Heart right ventricle (tissue), 16 donors: ENCODE measurements around the gene HIVEP3. TPM values are rescaled to one million over a fixed set of nuclear protein-coding genes. Genes with fewer than 3 reads are reported as not detected.

Source experiments
- ATAC-seq, 8 donors: fragments of 200-7000 bp; cut with Tn5 transposase; one replicate each; pipeline ENCODE4 v1.9.1; 2020; ENCODE audit warnings: mild to moderate bottlenecking in 8 of 8, moderate library complexity in 8 of 8, moderate number of reproducible peaks in 1 of 8
- DNase-seq, 2 donors: peaks; one replicate each; pipeline ENCODE4 v3.0.0-alpha.2; 2020
- H3K27ac ChIP-seq, 10 donors: fragments of 200-600 bp; sonication (generic) in 2 of 10; one replicate each; pipeline versions ENCODE4 v1.5.0 to v1.8.0; 2020 to 2022; ENCODE audit warnings: mild to moderate bottlenecking in 3 of 10
- H3K27me3 ChIP-seq, 7 donors: fragments of 200-600 bp; one replicate each; pipeline ENCODE4 v1.8.0; 2021 to 2022; ENCODE audit warnings: mild to moderate bottlenecking in 2 of 7
- H3K36me3 ChIP-seq, 9 donors: fragments of 200-600 bp; sonication (generic) in 1 of 9; one replicate each; pipeline versions ENCODE4 v1.5.0 to v1.8.0; 2020 to 2022; ENCODE audit warnings: mild to moderate bottlenecking in 2 of 9
- H3K4me1 ChIP-seq, 9 donors: fragments of 200-600 bp; sonication (generic) in 1 of 9; one replicate each; pipeline versions ENCODE4 v1.5.0 to v1.8.0; 2020 to 2022; ENCODE audit warnings: mild to moderate bottlenecking in 4 of 9
- H3K4me3 ChIP-seq, 10 donors: fragments of 200-600 bp; sonication (generic) in 2 of 10; one replicate each; pipeline versions ENCODE4 v1.5.0 to v1.8.0; 2020 to 2022; ENCODE audit warnings: mild to moderate bottlenecking in 7 of 10, moderate library complexity in 2 of 10
- H3K9me3 ChIP-seq, 11 donors: fragments of 200-600 bp in 10 of 11; sonication (generic) in 2 of 11; one replicate each; pipeline versions ENCODE4 v1.5.0 to v1.8.0; 2013 to 2022; ENCODE audit warnings: mild to moderate bottlenecking in 2 of 11, control low read depth in 1 of 11, moderate library complexity in 1 of 11
- CTCF ChIP-seq, 9 donors: fragments of 200-600 bp; sonication (generic) in 2 of 9; IDR thresholded peaks; one replicate each; pipeline versions ENCODE4 v1.5.0 to v1.8.0; 2021 to 2022; ENCODE audit warnings: antibody characterized with exemption in 9 of 9, mild to moderate bottlenecking in 5 of 9, moderate library complexity in 1 of 9
- WGBS, 2 donors: extraction: QIAGEN DNeasy Blood & Tissue Kit; methylation state at CpG; one replicate each; pipeline ENCODE4 v1.1.7; 2013; ENCODE audit warnings: inconsistent platforms in 1 of 2; 5-methylcytosine and 5-hydroxymethylcytosine counted together
- intact Hi-C, 10 donors: fragments of 100-400 bp; cut with DNase I; formaldehyde crosslinking; loops; one replicate each; pipeline versions ENCODE4 v1.11.1 to v1.14.2; 2022
- polyA plus RNA-seq, 2 donors: library from polyadenylated mRNA; stranded (reverse); fragments of 200-250 nt; gene quantifications; one replicate each; pipeline ENCODE4 v1.2.3, GENCODE V29; 2013
- total RNA-seq, 10 donors: library from RNA; stranded (reverse); fragmentation: NEBNext Ultra II Directional in 3 of 10; extraction: Animal tissue kit (Norgen Biotek cat#: 25700) in 3 of 10; gene quantifications; one replicate each; pipeline versions ENCODE4 v1.2.1 to v1.2.4, GENCODE V29; 2021 to 2023
- donor health status: Arrhythmogenic right ventricular cardiomyopathy.
- donor health status: ischemic (EF 13 %, LVEDD 7.1; RV severe dilation, severe dysfunction).
- donor health status: healthy with polysubstance abuse.
- donor health status: DM: no; HTN: yes; CAD: no.
- donor health status: DM: no; HTN: no; CAD: no.
- donor health status: ischemic (EF 25% LVEDD 6.9; RV normal size, moderate dysfunction).
- donor health status: ischemic (EF 25% LVEDD 5.7; RV mildly dilated, moderate dysfunction).
- donor health status: healthy.
- donor health status: DM: yes; HTN: yes; CAD: no.
- donor health status: Ischemic cardiomyopathy.
- donor health status: ischemic (EF 35%, LVEDD 5.7; RV mildly dilated, moderate dysfunction).
- donor health status: nonischemic (EF 11% LVEDD 7.7; RV severe dilation, severe dysfunction).
- donor health status: DM: yes; HTN: yes; CAD: no.
- donor health status: PGD.
- donor health status: ischemic (EF 29% LVEDD 5.4; RV normal size, mild dysfunction).
- donor health status: nonischemic (EF 23%, LVEDD 6.1; RV moderate dilation, normal function).

The HIVEP3 gene
- total and polyA plus RNA-seq, 12 donors = 2.6 to 7.5 (median 5.2) TPM

- peak overlapping the region in 6 of 10 donors; percentile 48 to 68 (median 53) for H3K27ac ChIP-seq
- no peaks in the 10 kb centered on the region for H3K36me3 ChIP-seq
- DNase-seq (no peak), ATAC-seq (peak; percentile 18 to 64 (median 42))
- no peak for TF ChIP-seq CTCF (IDR thresholded peaks at IDR 0.05)
- intact Hi-C loops = no loop called here
- H3K4me1 ChIP-seq = peaks cover 0 to 39% (median 23%) of the 10 kb centered on the region in 9 donors
- no peaks in the 10 kb centered on the region for H3K9me3 ChIP-seq
- WGBS, 2 donors = 64 to 73% methylated on average over 10 of the region's 10 CpGs
- H3K4me3 ChIP-seq = no peak overlapping the region
- no peaks in the 10 kb centered on the region for H3K27me3 ChIP-seq
Measured at GRCh38 chr1:41456847-41457540, 461.7 kb downstream of the HIVEP3 start.

Other genes with a start within 250 kb of the HIVEP3 start
- gene GUCA2B, start 234.5 kb upstream of the HIVEP3 start, total RNA-seq = under 1 TPM in 1 of 10 donors, not detected in 9; 0.44 TPM
- gene GUCA2B, start 234.5 kb upstream of the HIVEP3 start, polyA plus RNA-seq = not detected
- gene GUCA2A, start 245.8 kb upstream of the HIVEP3 start, total RNA-seq = not detected
- not detected for gene GUCA2A, start 245.8 kb upstream of the HIVEP3 start, polyA plus RNA-seq